HG03095 (cell line): ENCODE results near the gene EXOC3L1.
A peak's percentile ranks its signal among the peaks of the same experiment; 100 is the strongest.

Source experiments
- ATAC-seq: cut with Tn5 transposase; IDR thresholded peaks from one replicate; pipeline ENCODE4 v1.9.1; 2021; ENCODE audit warnings: moderate library complexity; ENCODE audit not compliant: unreplicated experiment

EXOC3L1 gene, protein sequence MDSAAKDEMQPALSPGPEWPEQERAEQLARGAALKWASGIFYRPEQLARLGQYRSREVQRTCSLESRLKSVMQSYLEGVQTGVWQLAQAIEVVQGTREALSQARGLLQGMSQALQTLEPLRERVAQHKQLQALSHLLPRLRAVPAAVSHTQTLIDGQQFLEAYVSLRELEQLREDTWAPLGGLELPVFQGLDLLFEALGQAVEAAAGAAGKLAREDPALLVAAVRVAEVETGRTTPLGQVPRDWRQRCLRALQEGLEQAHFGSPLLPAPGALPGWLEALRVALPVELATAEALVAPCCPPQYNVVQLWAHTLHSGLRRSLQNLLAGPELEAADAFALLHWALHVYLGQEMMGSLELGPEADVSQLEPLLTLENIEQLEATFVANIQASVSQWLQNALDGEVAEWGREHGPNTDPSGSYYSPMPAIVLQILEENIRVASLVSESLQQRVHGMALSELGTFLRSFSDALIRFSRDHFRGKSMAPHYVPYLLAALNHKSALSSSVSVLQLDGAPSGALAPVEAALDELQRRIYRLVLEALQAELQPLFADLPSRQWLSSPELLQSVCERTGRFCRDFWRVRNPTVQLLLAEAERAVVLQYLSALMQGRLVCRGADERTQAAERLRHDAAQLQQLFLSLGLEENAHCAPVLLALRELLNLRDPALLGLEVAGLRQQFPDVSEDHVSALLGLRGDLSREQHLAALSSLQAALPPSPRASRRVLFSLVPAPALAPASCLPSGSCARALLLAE

DNA sequence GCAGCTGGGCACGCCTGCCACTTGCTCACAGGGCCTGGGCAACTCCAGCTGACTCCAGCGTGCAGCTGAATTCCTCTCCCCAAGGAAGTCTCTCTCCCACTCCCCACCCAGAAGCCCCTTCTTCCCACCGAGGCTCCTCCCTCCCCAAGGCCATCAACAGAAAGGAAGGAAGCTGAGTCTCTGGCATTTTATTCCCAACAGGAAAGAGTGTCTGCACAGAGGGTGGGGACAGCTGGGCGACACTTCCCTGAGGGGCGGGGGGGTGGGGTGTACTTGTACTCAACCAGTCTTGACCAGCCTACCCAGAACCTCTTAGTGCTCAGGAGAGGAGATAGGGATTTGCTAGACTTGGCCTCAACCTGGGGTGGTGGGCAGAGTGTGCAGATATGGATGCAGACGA lies at the start of gene EXOC3L1:
EXOC3L1 (minus strand) TSS at position 96 of the 400 bp plus-strand sequence. CDS start 460 bp downstream, outside the sequence.
- ATAC-seq = no peak

DNA sequence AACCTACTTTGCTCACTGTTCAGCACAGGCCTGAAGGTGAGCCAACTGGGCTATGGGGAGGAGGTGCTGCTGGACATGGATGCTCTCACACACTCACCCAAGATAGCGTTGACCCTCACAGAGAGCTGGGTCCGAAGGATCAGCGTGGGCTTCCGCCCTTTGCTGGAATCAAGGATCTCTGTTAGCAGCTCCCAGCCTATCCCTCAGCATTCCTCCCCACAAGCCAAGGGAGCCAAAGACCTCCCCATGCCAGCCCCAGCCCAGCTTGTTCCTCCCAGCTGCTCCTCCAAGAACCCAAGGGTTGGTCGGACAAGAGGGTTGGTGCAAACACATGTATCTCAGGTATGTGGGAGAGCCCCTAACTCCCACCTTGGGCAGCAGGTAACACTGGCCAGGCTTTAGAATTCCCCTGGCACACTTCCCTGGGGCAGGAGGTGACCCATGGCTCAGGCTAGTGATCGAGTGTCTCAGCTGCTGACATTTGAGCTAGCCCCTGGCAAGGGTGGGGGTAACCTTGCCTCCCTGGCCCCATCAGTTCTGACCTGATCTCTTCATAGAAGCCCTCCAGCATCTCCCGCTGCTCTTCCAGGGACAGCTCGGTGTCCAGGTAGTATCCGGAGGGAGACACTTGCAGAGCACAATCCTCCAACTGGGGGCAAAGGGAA lies 49.0 kb upstream of the EXOC3L1 start:
- no peak for ATAC-seq

DNA sequence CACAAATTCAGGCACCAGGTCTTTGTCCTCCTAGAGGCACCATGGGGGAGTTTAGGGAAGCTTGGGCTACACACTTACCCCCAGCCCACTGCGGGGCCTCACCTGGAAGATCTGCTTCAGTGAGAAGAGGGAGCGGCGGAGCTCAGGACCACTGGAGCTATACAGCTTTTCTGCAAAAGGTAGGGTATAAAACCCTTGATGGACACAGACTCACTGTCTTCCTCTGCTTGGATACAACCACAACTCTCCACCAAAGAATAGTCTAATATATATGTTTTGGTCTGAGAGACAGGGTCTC lies 48.3 kb upstream of the EXOC3L1 start:
- no peak for ATAC-seq

DNA sequence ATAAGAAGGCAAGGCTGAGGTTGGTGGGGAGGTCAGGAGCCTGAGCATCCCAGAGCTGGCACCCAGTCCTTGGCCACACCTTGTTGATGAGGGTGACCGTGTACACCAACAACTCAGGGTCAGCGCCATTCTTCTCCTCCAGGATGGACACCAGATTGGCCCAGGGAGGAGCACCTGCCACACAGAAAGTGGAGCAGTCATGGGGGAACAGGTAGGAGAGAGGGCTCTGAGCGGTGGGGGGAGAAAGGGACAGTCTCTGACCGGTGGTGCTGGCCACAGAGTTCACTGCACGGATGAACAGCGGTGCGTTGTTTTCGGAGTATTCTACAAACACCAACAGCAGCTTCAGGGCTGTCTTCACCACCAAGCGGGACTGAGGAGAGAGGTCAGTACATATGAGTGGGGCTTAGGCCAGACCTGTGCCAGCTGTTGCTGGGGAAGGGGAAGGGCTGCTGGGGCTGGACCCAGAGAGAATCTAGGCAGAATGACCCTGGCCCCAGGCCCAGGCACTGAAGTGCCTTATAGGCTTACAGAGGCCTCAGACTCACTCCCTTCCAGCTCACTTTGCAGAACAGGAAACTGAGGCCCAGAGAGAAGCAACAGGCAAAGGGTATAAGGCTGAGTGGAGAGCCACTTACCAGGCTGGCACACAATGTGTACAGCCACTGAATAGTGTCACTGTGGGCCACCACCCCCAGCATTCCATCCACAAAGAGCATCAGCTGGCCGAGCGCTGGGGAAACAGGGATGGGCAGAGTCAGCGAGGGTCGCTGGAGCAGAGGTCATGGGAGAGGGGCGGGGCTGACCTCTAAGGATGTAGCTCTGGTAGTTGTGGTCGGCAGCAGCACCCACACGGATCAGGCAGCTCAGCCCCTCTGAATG lies 47.7 kb upstream of the EXOC3L1 start:
- ATAC-seq = no peak

DNA sequence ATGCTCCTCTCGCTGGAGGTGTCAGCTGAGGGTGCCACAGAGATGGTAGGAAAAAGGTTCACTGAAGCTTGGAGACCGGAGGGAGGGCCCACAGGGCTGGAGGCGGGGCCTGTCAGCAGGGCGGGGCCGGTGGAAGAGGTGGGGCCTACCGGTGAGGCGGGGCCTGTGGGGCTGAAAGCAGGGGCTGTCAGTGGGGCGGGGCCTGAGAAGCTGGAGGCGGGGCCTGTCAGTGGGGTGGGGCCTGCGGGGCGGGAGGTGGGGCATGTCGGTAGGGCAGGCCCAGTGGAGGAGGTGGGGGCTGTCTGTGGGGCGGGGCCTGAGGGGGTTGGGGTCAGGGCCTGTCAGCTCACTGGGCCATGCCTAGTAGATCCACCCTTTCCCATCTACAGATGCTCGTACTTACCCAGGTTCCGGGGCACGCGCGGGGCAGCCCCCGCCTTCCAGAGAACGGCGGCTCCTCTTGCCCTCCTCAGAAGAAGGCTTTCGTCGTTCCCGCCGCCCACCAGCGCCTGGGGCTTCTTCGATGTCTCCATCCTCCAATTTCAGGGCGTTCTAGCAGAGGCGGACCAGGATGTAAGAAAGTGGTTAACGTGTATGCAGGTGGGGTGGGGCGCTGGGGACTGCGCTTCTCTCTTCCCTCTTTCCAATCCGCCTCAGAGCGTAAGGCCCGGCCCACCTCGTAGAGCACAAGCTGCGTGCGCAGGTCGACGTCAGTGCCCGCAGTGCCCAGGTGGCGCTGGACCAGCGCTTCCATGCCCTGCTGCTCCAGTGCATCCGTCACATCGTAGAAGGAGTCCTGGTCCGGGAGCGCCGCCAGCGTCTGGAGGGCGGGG lies 46.8 kb upstream of the EXOC3L1 start:
- ATAC-seq = no peak

DNA sequence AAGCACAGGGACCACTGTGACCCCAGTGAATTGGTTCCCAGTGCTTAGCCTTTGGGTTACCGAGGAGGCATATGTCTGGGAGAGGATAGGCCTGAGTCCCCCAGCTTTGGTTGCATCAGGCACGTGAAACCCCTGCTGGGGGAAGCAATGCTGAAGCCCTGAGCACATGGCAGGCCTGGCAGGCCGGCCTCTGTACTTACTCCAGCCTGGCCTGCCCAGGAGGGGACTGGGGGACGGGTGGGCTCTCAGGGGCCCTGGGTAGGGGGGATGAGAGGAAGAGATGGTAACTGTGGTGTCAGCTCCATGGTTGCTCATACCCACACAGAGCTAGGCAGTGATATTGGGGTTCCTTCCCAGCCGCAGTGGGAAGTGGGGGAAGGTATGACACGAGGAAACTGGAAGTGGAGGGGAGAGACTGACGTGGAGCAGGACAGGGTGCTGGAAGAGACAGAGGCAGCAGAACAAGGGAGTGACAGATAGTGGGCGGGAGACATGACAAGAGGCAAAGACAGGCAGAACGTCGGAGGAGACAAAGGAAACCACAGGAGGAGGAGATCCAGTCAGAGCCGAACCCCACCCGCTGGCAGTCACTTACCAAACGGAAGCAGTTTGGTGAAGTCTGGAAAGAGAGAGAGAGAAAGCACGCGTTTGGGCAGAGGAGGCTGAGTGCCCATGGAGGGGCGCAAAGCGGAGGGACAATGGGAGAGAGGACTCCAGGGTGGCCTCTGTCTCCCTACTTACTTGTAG lies 46.1 kb upstream of the EXOC3L1 start:
- ATAC-seq = no peak

DNA sequence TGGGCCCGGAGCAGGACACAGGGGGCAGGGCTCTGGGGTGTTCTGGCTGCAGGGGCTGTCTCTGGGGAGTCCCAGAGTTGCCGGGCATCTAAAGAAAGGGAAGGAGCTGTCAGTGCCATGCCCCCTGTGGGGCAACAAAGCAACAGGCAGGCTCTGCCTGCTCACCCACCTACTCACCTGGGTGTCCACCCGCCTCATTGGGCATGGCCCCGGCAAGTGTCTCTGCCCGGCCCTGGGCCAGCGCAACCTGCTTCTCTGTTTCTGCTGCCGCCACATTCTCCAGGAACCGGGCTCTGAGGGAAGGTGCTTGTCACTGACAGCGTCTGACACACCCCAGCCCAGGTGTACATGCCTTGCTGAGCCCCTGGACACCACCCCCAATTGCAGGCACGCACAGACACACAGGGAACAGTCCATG lies 44.3 kb upstream of the EXOC3L1 start:
- ATAC-seq = no peak

DNA sequence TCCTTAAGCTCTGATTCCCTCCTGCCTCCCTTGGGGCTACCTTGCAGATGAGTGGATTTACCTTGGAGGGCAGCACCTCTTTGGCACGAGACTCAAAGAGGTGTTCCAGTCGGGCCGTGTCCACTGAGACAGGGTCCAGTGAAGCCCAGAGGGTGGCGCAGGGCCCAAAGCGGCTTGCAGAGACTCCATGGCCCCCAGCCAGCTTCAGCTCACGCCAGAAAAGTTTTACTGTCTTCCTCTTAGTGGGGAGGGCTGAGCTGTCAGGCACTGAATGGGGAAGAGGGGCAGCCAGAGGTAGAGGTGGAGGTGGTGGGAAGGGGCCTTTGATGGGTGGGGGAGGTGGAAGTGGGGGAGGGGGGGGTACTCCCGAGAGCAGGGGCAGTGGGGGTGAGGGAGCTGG lies 43.7 kb upstream of the EXOC3L1 start:
- no peak for ATAC-seq

DNA sequence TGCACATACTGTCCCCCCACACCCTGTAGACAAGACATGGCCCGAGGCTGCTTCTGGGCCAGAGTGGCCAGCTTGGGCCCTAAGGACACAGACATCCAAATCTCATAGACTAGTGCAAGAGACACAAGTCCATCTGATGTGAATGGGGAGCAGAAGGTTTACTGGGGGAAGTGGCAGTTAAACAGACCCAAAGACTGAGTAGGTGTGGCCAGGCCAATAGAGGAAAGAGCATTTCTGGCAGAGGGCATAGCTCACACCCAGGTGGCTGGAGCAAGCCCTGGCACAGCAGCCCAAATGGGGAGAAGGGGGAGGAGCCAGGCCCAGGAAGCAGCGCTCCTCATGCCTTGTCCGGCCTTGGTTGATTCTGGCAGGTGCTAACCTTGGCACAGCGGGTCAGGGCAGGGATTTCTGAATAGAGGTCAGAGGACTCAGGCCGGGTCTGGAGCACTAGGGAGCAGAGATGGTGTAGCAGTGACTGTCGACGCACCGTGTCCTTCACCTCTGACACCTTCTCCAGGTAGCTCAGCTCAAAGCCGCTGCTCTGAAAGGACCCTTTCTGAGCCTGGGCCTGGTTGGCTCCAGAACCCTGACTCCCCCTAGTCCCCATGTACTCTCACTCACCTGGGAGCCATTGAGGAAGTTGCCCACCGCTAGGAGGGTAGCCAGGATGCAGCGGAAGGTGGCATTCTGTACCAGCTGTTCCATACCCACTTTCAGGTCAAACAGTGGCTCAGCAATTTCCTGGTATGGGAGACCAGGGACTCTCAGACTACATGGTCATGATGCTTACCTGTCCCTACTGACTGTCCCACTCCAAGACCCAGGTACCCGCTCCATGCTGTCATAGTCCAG lies 41.1 kb upstream of the EXOC3L1 start:
- ATAC-seq = no peak

DNA sequence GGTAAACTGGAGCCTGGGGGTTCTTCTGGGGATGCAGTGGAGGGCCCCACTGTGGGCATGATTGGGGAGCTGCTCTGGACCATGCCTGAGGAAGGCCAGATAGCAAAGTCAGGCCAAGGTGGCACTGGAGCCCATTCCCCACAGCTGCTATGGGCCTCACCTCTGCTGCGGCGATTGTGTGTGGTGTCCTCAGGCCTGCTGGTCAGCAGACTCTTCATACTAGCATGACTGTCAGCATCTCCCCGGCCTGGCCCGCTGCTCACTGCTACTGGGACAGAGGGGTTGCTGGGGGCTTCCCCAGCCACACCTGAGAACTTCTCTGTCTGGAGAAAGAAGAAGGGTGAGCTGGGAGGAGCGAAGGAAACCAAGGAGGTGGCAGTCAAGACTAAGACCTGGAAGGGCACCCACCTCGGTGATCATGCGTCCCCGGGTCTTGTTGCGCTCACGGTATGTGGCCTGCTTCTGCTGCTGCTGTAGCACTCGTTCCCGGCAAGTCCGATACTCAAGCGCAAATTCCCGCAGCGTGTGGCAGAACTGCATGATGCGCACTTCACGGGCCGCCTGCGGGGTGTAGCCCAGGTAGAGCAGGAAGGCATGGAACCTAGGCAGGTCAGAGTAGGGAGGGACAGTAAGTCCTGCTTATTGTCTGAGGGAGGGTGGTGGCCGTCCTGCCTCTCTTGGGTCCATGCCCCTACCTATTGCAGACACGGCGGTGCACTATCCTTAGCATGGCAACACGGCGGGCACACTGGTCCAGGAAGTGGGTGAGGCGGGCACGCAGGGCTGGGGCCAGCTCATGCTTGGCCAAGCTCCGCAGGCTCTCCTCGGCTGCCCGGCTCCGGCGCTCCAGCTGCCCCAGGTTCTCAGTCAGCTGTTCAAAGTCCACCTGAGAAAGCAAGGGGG lies 40.2 kb upstream of the EXOC3L1 start:
- ATAC-seq = no peak

DNA sequence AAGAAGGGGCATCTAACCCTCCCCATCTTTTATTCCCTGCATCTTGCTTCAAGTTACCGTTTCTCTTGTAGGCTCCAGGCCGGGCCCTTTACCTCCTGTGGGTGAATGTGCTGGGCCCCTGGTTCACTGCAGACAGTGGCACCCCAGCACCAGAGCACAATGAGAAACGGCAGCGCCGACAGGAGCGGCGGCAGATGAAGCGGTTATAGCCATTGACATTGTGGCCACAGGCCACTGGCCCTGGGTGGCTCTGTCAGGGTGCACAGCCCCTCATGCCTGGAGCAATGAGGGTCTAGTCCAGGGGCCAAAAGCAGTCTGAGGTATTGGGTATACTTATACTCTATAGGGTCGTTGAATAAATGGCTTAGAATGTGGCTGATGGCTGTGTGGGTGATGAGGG lies 39.0 kb upstream of the EXOC3L1 start:
- ATAC-seq = no peak

DNA sequence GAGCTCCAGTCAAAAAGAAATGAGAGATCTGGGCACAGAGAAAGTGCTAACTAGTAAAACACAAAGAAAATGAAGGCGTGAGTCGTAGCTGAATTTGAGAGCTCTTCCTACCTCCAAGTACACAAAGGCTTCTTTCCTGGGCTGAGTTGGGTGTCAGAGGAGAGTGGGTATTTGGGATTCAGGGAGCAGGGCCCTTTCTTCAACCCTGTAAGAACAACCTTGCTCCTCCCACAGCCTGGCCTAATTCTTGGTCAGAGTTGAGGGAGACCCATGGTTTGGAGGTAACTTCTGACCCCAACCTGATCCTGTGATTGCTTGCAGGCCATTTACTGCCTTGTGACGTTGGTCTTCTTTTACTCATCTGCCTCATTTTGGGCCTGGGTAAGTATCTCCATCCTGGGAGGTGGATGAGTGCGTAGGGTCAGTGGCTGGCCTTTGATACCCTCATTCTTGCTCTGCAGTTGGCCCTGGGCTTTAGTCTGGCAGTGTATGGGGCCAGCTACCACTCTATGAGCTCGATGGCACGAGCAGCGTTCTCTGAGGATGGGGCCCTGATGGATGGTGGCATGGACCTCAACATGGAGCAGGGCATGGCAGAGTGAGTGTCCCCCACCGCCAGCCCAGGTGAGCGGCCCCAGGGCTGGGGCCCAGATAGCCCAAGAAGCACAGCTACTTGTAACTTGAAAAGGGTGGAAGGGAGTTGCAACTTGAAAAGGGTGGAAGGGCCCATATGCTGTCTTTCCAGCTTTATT lies 38.3 kb upstream of the EXOC3L1 start:
- no peak for ATAC-seq

DNA sequence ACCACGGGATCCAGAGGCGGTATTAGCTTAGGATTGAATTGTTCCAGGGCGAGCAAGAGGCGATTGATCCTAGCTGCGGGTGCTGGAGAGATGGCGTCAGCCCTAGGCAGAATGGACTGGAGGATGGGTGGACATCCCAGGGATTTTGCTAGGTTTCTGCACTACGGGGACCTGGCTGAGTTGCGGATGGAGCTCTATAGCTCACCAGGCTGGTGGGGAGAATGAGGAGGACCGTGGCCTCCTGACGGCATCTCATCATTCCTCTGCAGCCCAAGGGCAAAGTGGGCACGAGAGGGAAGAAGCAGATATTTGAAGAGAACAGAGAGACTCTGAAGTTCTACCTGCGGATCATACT lies 37.6 kb upstream of the EXOC3L1 start:
- ATAC-seq = no peak

DNA sequence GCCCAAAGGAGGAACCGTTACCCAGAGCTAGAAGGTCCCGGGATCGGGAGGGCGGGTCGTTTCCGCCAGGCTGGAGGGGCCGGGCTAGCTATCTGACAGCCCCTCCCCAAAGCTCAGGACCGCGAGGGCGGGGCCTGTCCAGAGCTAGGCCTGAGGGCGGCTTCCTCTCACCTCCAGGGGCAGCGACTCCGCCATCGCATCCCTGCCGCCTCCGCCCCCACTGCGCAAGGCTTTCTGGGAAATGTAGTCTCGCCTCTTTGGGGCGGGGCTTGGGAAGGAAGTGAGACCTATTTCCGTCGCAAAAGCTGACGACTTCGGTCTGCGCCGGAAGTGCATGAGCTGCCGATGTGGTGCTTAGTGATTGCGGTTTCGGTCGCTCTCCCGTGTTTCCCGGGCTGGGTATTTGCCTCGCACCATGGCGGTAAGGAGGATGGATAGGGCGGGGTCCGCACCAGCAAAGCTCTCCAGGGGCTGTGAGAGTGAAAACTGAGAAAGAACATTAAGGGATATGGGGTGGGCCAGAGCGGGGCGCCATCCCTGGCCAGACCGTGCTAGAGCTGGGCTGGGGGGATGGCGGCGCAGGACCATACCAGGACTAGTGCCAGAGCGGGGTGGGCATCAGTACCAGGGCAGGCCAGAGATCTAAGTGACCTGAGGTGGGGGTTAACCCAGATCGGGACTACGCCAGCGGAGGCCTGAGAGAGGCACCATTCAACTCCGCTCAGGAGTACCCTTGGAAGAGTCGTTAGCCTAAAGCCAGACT lies 37.0 kb upstream of the EXOC3L1 start, which contains the start of gene TMEM208:
TMEM208 (plus strand) TSS at position 327 of the 763 bp plus-strand sequence; CDS start at position 416, 89 bp downstream.
- ATAC-seq = peak; percentile 90

DNA sequence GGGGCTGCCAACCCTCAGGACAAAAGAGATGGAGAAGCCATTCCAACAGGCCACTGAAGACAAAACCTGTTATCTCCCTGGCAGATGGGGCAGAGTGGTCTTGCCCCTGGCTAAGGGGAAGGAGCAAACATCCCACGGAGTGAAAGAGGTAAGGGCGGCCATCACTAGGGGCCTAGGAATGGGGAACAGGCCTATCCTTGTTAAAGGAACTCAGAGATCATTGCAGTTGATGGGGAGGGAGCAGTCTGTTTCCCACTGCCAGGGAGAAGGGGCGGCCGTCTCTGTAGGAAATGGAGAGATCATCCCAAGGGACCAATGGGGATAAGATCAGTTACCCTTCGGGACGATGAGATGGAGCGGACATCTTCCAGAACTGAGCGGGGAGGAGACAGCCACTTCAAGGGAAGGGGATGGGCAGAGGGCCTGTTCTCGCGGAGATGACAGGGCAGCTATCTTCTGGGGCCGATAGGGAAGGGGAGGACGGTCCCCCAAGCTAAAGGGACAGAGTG lies 36.4 kb upstream of the EXOC3L1 start:
- ATAC-seq = no peak

DNA sequence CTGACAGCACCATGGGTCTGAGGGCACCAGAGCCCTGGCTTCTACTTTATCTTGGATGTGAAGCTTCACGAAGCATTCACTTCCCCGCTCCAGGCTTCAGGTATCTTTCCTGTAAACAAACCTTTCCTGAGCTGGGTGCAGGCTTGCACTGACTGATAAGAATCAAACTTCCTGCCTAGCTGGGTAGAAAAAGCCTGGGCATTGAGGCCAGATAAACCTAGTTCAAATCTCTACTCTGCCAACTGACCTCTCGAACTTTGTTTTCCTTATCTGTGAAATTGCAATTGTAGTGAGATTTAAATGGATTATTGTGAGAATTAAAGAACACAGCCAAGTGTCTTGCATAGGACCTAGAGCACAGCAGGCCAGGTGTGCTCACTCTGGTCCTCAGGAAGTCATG lies 34.1 kb upstream of the EXOC3L1 start:
- no peak for ATAC-seq
